Right hindlimb (tissue), 1 donor: ENCODE results near the gene MAD1L1.
A peak's percentile ranks its signal among the peaks of the same experiment; 100 is the strongest.

Experiments used
- DNase-seq: peaks from one replicate; pipeline ENCODE4 v3.0.0-alpha.2; 2018

Gene MAD1L1

DNA sequence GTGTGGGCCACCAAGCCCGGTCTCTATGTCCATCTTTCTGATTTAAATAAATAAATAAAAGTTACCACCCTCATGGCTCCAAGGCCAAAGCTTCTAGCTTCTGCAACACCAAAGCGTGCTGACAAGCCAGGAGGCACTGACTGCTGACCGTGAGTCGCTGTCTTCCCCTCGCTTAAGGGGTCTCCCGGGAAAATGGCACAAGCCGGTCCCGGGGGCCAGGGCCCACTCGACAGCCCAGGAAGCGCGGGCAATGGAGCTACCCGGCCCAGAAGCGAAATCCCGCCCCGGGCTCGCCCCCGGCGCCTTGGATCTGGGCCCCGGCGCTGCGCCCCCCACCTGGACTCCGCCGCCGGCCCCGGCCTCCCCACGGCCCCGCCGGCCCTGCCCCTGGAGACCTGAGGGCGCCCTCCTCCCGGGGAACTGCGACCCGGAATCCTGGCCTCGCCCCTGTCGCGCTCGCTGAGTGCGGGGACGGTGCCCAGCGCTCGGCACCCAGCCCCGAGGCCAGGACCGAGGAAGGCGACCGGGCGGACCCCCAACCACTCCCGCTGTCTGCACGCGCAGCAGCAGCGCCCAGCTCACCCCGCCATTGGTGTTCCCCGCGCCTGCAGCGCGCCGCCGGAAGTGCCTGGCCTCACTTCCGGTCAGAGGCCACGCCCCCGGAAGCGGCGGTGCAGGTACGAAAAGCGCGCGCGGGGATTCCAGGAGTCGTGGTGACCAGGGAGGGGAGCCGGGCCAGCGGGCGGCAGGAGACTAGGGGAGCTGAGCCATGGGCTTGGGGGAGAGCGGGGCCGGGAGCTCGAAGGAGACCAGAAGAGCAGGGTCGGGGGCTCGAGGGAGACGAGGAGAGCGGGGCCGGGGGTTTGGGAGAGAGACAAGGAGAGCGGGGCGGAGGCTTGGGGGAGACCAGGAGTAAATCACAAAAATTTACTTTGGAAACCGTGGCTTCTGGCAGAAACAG is 9.1 kb upstream of the MAD1L1 start, which contains the start of the genes MRM2 and NUDT1:
Gene MRM2, minus strand, starts transcription at position 626 of the 961 bp plus-strand sequence. Its CDS starts 36 bp downstream, at position 590.
Gene NUDT1, plus strand, starts transcription at position 647 of the 961 bp plus-strand sequence. CDS start 2,349 bp downstream, outside the sequence.
- DNase-seq: peak; percentile 87

DNA sequence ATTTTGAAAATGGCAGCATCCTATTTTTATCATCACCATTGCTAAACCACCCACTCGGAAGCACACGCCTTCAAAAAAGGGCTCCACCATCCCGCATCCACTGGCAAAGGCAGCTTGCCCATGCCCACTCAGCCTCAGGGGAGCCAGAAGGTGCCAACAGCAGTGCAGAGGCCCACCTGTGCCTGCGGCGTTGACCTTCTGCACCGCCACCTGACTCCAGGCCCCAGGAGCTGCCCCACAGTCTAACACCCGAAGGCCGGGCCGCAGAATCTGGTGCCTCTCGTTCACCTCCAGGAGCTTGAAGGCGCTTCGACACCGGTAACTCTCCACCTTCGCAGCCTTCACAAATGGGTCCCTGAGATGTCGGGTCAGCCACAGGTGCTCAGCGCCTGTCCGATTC is 6.5 kb upstream of the MAD1L1 start:
- no peak for DNase-seq

DNA sequence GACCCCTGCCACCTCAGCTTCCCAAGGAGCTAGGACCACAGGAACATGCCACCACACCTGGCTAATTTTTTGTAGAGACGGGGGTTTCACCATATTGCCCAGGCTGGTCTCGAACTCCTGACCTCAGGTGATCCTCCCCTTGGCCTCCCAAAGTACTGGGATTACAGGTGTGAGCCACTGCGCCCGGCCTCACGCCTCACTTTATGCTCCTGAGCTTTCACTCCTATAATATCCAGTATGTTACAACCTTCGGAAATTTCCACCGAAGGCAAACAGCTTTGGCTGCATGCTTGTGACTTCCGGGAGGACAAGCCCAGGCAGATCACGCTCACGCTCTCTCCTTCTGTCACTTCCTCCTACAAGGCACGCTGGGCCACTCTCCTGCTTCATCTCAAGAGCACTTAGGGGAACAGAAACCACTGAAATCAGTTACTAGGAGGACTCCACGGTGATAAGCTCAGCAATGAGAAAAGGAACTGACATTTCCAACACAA is 4.4 kb upstream of the MAD1L1 start:
- DNase-seq: no peak

DNA sequence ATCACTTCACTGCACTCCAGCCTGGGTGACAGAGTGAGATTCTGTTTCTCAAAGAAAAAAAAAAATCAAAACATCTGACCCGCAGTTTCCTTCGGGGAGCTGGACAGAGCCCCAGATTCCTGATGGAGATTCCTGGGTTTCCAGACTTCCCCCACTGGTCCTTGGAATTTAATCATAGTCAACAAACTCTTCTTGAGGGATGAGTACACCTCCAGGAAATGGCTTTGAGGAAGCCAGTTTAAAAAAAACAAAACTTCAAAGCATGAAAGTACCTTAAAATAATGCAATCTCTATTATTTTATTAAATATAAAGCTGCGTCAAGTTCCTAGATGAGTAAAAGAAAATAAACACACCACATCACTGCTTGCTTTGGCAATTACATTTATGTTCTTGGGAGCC is 1.2 kb upstream of the MAD1L1 start:
- no peak for DNase-seq

DNA sequence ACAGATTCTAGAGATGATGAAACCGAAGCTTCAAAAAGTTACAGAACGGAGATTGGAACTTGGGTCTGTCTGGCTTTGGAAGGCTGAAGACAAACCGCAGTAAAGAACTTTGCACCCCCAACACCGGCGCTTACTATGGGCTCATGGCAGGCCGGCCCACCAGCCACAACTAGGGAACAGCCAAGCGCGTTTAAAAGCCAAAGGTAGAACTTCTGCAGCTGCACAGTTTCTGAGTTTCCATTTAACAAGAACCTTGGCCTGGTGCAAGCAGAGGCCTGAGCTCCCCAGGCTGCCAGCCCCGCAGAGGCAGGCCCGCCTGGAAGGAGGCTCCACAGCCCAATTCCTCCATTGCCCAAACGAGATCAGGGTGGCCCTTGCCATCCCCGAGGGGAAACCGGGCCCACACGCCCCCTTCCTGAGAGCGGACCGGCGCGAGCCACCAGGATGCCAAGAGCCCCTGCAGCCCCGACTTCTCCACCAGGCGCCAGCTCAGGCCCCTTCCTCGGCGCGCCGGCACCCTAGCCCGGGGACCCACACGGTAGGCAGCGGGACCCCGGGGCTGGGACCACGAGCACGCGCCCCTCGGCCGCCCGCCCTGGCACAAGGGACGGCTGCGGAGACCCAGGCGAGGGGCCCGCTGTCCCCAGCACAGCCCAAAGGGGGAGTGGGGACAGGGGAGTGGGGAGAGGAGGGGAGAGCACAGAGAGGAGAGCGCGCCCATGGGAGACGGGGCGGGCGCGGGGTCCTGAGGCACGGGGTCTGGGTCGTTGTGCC is 566 bp downstream of the MAD1L1 start:
- DNase-seq: peak; percentile 50

DNA sequence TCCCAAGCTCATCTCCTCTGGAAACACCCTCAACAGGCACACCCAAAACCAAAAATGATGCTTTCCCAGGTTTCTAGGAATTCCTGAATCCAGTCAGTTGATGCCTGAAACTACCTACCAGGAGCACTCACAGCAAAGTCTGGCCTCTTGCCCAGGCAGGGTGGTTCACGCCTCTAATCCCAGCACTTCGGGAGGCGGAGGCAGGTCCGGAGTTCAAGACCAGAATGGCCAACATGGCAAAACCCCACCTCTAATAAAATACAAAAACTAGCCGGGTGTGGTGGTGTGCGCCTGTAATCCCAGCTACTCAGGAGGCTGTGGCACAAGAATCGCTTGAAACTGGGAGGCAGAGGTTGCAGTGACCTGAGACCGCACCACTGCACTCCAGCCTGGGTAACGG is 1.9 kb downstream of the MAD1L1 start:
- no peak for DNase-seq

DNA sequence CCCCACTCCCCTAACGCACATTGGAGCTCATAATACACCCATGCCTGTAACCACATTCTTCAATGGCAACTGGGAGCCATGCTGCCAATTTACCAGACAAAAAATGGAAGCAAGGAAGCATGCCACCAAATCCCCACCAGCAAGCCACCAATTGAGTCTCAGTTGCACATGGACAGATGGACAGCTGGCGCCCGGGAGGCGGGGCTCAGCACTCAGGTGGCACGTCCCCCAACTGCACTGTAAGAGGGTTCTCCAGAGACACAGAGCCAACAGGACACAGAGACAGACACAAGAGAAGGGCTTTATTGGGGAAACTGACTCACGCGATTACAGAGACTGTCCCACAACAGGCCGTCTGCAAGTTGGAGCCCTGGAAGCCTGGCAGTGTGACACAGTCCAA is 2.5 kb downstream of the MAD1L1 start:
- DNase-seq: no peak

DNA sequence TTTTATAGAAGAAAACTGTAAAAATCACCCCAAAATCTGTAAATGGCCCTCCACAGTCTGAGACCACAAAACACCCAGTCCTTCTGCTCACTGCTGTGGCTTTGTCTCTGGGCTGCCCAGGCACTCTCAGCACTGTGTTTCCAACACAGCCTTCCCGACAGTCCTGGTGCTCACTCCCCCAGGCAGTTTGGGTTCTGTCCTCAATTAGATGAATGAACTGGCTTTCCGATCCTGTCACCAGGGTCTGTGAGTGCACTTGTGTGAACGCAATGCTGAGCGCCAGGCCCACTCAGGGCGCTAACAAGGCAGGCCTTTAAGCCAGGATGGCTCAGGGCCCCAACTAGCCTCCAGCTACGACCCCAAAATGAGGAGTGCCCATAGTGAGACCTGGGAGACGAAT is 3.3 kb downstream of the MAD1L1 start:
- DNase-seq: no peak

DNA sequence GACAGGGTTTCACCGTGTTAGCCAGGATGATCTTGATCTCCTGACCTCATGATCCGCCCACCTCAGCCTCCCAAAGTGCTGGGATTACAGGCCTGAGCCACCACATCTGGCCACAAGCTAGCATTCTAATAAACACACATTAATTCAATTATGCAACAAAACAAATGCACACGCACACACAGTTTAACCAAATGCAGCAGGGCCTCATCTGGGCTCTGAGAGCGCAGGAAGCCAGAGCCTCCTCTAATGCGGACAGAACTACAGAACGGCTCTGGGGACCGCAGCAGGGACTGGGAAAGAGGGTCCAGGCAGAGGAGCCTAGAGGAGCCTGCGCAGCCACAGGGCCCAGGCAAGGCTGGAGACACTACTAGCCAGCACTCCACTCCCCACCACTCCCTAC is 3.8 kb downstream of the MAD1L1 start:
- DNase-seq: no peak

DNA sequence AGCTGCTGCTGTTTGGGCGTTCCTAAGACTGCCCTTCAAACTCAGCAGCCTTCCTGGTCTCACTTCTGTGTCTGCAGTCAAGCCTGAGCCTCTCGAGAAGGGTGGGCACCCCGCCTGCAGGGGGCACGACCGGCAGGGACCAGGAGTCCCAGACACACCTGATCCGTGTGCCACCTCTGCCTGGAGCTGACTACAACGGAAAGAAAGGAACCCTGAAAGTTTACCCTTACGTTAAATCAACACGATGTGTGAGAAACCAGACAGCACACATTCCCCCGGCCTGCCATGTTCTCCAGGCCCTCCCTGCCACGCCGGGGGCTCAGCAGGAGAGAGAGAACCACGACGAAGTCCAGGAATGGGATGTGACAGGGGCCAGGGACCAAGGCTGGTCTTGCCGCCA is 5.0 kb downstream of the MAD1L1 start:
- no peak for DNase-seq

DNA sequence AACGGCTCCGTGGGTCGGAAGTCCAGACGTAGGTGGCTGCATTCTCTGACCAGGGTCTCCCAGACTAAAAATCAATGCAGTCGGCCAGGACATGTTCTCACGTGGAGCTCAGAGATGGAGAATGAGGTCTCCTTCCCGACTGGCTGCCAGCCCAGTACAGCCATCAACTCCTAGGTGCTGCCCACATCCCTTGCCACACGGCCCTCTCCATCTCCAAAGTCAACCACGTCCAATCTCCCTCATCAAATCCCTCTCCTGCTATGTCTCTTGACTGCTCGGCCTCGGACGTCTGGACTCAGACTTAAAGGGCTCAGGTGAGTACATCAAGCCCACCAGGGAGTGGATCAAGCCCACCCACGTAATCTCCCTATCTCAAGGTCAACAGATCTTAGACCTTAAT is 6.9 kb downstream of the MAD1L1 start:
- no peak for DNase-seq

DNA sequence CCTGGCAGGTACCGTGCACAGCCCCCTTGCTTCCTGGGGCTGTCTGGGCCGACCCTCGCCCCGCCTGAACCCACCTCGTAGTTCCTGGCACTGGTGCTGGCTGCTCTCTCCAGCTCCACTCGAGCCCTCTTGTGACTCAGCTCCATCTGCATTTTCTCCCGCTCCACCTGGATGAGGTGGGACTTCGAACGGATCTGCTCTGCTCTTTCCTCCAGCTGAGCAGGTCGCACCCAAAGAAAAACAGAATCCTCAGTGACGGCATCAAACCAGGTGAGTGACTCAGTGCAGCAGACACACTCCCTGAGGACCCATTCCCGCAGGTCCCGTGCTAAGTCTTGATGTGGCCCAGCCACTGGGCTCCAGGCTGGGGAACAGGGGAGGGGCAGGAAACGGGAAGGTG is 7.4 kb downstream of the MAD1L1 start:
- DNase-seq: no peak

DNA sequence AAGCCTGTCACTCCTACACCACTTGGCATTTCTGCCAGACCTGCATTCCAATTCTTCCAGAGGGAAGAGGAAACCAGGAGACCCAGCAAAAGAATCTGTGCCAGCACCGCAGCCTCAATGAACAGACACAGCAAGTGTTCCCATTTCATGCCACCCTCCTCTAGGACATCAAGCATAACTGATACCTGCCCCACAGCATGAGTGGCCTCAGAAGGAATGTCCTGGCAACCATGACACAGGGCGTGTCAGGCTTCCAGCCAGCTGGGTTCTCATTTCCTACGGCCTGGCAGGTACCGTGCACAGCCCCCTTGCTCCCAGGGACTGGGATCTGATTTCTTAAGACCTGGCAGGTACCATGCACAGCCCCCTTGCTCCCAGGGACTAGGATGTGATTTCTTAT is 7.8 kb downstream of the MAD1L1 start:
- DNase-seq: no peak

DNA sequence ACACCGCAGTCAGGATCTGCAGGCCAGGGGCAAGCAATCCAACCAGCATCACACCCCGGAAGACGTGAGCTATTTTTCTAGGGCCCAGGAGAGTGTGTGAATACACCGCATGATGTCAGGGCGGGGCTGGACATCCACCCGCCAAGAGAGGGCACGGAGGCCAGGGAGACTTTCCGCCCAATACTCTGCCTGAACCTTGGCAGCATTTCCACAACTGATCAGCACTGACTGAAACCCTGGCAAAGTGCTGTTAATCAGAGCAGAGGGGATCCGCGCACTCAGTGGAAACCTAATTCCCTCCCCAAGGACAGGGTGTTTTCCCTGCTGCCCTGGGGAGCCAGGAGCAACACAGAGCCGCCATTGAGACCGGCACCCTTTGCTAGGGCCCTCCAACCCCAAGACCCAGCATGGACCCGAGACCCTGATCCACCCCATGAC is 8.2 kb downstream of the MAD1L1 start:
- no peak for DNase-seq

DNA sequence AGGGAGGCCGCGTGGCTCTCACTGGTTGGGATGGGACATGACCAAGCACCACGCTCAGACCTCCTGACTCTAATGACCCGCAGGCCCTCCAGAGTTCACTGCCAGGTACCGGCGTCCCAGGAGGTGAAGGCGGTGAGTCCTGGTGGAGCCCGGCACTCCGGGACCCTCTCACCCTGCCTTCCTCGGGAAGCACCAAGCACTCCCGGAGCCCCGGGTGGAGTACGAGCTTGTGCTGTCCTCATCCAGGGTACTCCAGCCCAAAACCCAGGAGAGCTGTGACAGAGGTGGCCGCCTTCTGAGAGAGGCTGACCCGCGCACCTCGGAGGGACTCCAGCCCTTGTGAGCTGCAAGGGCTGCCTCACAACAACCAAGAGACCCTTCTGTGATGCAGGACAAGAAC is 9.4 kb downstream of the MAD1L1 start:
- no peak for DNase-seq

DNA sequence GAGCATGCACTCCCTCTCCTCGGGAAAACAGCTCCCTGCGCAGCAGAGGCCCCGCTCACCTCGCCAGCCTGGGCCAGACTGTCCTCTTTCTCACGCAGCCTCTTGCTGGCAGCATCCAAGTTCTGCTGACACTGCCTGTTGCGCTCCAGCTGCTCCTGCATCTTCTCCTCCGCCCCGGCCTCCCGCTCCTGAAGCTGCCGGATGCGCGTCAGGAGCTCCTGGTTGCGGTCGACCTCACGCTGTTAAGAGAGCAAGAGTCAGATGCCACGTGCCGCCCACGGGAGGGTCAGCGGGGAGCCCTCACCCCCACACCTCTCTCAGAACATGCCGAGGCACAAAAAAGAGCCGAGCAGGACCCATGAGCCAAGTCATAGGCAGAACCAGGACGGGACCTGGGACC is 10.2 kb downstream of the MAD1L1 start:
- no peak for DNase-seq

DNA sequence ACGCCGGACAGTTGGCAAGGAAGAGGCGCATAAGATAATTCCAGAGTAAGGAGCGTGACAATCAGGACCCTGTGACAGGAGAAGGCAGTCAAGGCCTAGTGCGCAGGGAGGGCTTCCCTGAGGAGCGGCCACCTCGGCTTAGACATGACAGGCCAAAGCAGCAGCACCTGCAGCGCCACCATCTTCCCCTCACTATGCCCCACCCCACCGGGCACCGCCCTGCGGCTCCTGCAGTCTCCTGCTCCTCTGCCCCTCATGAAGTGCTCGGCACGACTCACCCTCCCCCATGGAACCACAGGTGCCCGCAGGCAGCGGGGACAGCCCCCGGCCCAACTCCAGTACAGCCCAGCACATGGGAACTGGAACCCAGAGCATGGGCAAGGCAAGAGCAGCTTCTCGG is 11.8 kb downstream of the MAD1L1 start:
- no peak for DNase-seq

DNA sequence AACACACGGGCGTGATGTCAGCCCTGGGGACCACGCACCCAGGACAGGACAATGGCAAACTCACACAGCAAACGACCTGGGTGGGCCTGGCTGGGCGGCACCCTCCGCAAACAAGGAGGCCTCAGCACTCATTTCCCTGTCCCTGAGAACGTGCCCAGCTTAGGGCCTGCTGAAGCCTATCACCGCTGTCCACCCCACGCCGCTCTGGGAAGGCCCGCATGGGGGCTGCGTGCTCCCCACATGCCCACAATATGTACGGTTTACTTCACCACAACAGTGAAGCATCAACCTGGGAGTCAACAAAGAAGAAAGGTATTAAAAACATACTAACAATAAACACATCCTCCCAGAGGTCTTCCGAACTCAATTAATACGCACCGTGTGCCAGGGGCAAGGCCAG is 12.2 kb downstream of the MAD1L1 start:
- no peak for DNase-seq

DNA sequence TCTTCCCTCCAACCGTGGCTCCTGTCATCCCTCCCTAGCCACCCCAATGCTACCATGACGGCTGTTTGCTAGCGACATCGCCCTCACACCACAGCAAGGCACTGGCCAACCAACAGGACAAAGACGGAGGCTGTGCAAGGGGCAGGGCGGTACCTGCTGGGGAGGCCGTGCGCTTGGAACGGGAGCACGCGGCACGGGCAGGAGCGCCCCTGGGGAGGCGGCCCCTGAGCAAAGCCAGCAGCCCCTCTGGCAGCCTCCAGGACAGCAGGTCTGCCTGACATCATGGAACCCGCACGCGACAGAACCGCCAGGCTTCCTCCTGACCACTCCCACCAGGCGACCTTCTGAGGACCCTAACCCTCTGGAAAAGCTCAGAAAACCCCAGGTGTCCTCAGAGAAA is 12.7 kb downstream of the MAD1L1 start:
- DNase-seq: no peak

DNA sequence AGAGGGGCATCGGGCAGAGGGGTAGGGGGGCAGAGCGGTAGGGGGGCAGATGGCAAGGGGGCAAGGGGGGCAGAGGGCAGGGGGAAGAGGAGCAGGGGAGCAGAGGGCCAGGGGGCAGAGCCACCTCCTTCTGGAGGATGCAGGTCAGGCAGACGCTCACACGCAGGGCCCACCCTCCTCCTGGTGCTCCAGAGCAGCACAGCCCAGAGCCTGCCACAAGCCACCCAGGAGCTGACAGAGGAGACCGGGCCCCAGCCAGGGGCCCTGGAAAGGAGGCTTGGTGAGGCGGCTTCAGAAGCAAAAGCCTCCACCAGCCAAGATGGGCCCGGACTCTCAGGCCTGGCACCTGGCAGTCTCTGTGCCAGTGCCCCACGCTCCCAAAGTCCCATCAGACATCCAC is 13.1 kb downstream of the MAD1L1 start:
- no peak for DNase-seq

DNA sequence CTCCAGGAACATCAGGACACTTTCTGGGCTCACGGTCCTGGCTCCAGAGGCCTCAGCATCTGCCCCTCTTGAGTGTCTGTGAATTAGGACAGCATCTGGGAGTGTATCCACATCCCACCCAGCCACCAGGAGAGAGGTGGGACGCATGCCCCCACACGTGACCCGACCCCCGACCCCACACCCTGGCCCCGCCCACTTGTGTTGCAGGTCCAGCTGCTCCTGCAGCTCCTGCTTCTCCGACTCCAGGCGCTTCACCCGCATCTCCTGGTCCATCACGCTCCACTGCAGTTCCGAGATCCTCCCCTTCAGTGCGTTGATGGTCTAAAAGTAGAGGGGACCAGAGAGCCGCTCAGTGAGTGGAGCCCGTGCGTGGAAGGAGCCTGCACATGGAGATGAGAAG is 13.6 kb downstream of the MAD1L1 start:
- no peak for DNase-seq

DNA sequence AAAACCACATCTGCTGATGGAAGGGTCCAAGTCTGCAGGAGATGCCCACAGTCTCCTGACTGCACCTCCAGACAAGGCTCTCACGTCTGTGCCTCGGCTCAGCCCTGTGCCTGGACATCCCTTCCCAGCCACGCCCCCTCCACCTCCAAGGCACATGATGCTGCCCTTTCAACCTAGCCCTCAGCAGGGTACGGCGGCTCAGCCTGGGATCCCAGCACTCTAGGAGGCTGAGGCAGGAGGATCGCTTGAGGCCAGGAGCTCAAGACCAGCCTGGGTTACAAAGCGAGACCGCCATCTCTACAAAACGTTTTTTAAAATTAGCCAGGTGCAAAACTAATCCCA is 14.3 kb downstream of the MAD1L1 start:
- no peak for DNase-seq

DNA sequence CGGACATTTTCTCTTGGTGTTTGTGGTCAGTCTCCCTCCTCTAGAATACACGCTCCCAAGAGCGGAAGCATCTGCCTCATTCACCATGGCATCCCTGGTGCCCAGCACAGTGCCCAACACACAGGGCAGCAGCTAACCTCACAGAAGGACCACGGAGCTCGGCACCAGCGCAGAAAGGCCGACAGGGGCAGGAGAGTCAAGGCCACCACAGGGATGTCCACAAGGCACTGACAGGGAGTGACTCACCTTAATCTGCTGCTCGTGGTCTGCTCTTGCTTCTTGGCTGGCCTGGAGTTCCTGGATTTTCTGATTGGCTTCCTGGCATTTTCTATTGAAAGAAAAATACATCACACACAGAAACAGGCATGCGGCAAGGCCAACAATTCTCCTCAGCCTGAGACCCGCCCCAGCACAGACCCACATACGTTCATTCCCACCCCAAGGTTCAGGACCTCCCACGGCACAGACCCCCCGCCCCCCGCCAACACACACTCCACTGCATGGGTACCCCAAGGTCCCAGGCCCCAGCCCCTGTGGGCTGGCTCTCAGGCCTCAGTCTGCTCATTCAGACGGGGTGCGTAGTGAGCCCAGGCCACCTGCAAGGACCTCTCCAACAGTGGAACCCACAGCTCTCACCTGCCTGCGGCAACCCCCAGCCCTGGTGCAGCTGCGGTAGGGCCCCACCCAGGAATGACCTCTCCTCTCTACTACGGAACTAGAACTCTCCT is 14.9 kb downstream of the MAD1L1 start:
- no peak for DNase-seq
